Activated T-cell treated with anti-CD3 and anti-CD28 coated beads, Interleukin-2, amount 50 U/mL, for 1 hour (primary cell): ENCODE data around the gene DIPK1C.

ENCODE experiments used
- DNase-seq: peaks from one replicate; pipeline ENCODE4 v3.0.0-alpha.2; 2020

The DIPK1C gene

GRCh38 chr18:74480149-74480651, 23.1 kb upstream of the DIPK1C start:
- DNase-seq, result no peak

GRCh38 chr18:74479486-74480148, 22.5 kb upstream of the DIPK1C start:
- DNase-seq, result no peak

GRCh38 chr18:74478880-74479279, 21.8 kb upstream of the DIPK1C start:
- DNase-seq, result no peak

GRCh38 chr18:74478316-74478715, 21.2 kb upstream of the DIPK1C start:
- no peak for DNase-seq

- DNase-seq, result no peak
Observed at GRCh38 chr18:74477771-74478170, 20.7 kb upstream of the DIPK1C start.

GRCh38 chr18:74476140-74476539, 19.0 kb upstream of the DIPK1C start:
- DNase-seq, result no peak

- DNase-seq, result no peak
Observed at GRCh38 chr18:74473976-74474640, 17.0 kb upstream of the DIPK1C start.

- no peak for DNase-seq
Observed at GRCh38 chr18:74472312-74472711, 15.2 kb upstream of the DIPK1C start.

- no peak for DNase-seq
Observed at GRCh38 chr18:74468547-74469061, 11.5 kb upstream of the DIPK1C start.

- DNase-seq, result no peak
Observed at GRCh38 chr18:74465775-74466174, 8.7 kb upstream of the DIPK1C start.

GRCh38 chr18:74463983-74464382, 6.9 kb upstream of the DIPK1C start:
- DNase-seq, result no peak

- DNase-seq, result no peak
Observed at GRCh38 chr18:74463254-74463653, 6.1 kb upstream of the DIPK1C start.

GRCh38 chr18:74460825-74461224, 3.7 kb upstream of the DIPK1C start:
- no peak for DNase-seq

GRCh38 chr18:74459889-74460288, 2.8 kb upstream of the DIPK1C start:
- no peak for DNase-seq

- DNase-seq, result no peak
Observed at GRCh38 chr18:74457725-74458421, 765 bp upstream of the DIPK1C start.

- DNase-seq, result peak; percentile 27
Observed at GRCh38 chr18:74456349-74457042, 612 bp downstream of the DIPK1C start.

- DNase-seq, result no peak
Observed at GRCh38 chr18:74456017-74456348, 1.1 kb downstream of the DIPK1C start.

- no peak for DNase-seq
Observed at GRCh38 chr18:74455386-74455785, 1.7 kb downstream of the DIPK1C start.

GRCh38 chr18:74454279-74454751, 2.8 kb downstream of the DIPK1C start:
- no peak for DNase-seq

GRCh38 chr18:74453642-74454198, 3.4 kb downstream of the DIPK1C start:
- DNase-seq, result no peak

- no peak for DNase-seq
Observed at GRCh38 chr18:74453016-74453566, 4.0 kb downstream of the DIPK1C start.

- DNase-seq, result no peak
Observed at GRCh38 chr18:74451148-74451547, 6.0 kb downstream of the DIPK1C start.
